GM21381 (cell line): ENCODE measurements around the gene DNAH9.

ENCODE experiments used
- ATAC-seq: cut with Tn5 transposase; IDR thresholded peaks from one replicate; pipeline ENCODE4 v1.9.1; 2021; ENCODE audit warnings: mild to moderate bottlenecking, moderate library complexity; ENCODE audit not compliant: unreplicated experiment

Gene DNAH9

DNA sequence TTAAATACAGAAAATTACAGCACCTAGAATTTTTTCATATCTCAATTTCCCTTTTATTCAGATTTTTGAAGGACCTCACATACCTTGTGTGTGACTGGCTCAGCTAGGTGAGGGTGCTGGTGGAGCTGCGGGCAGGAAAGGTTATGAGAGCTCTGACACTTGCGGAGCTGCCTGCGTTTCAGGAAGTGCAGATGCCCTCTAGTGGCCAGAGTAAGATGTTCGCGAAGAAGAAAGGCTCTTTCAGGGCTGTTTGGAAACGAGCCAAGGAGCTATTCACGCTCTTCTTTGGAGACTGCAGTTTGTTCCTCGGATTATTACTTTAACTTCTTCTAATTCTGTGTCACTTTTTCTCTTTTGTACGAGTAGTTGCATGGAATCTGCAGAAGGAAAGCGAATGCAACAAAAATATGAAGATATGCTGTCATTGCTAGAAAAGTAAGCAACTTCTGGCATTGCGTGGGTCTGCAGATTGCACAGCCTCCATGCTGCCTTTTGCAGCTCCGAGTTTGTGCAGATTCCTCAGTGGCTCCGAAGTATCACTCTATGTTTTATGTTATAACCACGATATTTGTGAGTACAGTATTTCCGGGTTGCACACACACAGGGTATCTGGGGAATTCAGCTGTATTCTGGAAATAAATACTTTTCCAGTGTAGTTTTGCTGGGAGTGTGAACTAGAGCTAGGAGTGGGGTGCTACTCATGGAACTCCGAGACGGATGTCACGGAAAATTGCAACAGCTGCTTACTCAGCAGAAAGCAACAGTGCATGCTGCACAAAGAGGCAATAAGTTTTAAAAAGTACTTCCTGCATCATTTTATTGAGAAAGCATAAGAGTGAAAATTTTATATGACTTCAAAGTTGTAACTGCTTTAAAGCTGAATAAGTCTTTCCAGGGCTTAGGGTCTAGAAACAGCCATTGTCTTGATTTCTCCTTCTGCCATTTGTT lies 46.3 kb downstream of the DNAH9 start:
- no peak for ATAC-seq

- no peak for ATAC-seq
Measured at GRCh38 chr17:11645426-11645825, 47.2 kb downstream of the DNAH9 start.

- no peak for ATAC-seq
Measured at GRCh38 chr17:11651089-11651488, 52.8 kb downstream of the DNAH9 start.

DNA sequence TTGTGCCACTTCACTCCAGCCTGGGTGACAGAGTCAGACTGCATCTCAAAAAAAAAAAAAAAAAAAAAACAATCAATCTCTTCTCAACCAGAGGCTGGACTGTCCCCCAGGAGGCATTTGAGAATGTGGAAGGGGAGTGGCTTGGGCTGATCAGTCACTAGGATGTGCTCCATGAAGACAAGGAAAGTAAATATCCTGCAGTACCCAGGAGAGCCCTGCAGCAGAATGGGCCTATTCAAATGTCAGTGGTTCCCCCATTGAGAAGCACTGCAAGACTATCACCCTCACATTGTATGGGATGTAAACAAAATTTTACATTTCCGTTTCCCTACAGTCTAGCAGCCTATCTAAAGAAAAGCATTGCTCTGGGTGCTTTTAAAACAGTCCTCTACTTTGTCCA lies 70.3 kb downstream of the DNAH9 start:
- ATAC-seq = no peak

- no peak for ATAC-seq
Measured at GRCh38 chr17:11671126-11671525, 72.9 kb downstream of the DNAH9 start.

GRCh38 chr17:11682646-11683045 lies 84.4 kb downstream of the DNAH9 start:
- no peak for ATAC-seq

- ATAC-seq = no peak
Measured at GRCh38 chr17:11690681-11691080, 92.4 kb downstream of the DNAH9 start.

GRCh38 chr17:11692688-11693087 lies 94.4 kb downstream of the DNAH9 start:
- ATAC-seq = no peak

- ATAC-seq = no peak
Measured at GRCh38 chr17:11693284-11693683, 95.0 kb downstream of the DNAH9 start.

GRCh38 chr17:11700668-11701067 lies 102.4 kb downstream of the DNAH9 start:
- no peak for ATAC-seq

DNA sequence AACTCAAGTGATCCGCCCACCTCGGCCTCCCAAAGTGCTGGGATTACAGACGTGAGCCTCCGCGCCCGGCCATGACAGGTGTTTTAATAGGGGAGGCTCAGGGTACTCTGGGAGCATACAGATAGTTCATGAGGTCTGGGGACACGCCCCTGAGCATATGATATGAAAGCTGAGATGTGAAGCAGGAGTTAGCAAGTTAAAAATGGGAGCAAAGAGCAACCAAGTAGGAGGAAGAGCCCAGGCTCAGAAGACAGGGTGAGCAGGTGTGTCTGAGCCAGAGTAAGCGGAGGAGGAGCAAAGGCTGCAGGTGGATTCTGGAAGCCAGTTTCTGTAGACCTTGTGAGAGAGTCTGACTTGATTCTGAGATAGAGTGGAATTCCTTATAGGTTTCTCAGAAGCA lies 103.6 kb downstream of the DNAH9 start:
- ATAC-seq = no peak

GRCh38 chr17:11704041-11704440 lies 105.8 kb downstream of the DNAH9 start:
- no peak for ATAC-seq

DNA sequence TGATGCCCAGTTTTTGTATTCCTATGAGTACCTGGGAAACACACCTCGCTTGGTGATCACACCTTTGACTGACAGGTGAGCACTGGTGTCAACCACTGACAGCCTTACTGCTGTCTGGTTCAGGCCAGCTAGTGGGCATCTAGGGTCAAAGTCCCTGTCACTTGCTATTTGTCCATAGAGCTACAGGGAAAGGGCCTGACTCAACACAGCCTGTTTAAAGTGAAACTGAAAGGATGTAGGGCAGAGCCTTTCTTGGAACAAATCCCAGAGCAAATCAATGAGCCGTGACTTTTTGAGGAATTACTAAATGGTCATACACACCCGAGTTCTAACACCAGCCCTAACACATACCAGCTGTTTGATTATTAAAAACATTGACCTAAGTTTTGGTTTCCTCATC lies 106.8 kb downstream of the DNAH9 start:
- no peak for ATAC-seq

GRCh38 chr17:11707586-11707985 lies 109.3 kb downstream of the DNAH9 start:
- no peak for ATAC-seq

GRCh38 chr17:11712456-11712855 lies 114.2 kb downstream of the DNAH9 start:
- ATAC-seq = no peak

- no peak for ATAC-seq
Measured at GRCh38 chr17:11719203-11719602, 120.9 kb downstream of the DNAH9 start.

DNA sequence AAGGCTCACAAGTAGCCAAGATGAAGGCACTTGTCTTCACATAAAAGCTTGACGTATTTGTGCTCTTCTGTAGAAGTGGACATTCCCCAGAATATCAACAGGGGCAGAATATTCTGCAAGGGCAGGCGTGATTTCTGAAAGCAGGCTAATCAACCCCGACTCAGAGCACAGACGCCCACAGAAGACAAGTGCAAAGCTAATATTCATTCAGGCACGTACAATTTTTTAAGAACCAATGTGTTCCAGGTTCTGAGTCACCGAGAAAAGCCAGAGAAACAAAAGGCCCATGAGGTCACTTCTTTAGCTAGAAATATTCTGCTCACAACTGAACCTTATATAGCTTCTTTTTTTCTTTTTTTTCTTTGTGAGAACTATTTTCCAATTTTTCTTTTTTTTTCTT lies 121.6 kb downstream of the DNAH9 start:
- ATAC-seq = no peak

DNA sequence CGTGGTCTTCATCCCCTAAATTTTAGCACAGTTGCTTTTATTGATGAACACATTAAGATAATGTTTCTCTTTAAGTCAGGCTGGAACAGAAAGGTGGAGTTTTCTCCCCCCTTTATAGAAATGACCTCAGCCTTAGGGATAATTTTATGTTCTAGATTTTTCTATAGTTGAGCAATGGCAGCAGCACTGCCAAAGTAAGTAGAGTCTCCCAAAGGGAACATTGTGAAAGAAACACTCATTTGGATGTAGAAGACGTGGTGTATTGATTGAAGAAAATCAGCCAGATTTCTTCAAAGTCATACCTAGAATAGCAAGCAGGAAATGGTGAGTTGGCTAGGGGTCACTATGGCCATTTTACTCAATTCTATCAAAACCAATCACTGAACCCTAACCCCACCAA lies 122.5 kb downstream of the DNAH9 start:
- no peak for ATAC-seq

GRCh38 chr17:11730747-11731146 lies 132.5 kb downstream of the DNAH9 start:
- ATAC-seq = no peak

DNA sequence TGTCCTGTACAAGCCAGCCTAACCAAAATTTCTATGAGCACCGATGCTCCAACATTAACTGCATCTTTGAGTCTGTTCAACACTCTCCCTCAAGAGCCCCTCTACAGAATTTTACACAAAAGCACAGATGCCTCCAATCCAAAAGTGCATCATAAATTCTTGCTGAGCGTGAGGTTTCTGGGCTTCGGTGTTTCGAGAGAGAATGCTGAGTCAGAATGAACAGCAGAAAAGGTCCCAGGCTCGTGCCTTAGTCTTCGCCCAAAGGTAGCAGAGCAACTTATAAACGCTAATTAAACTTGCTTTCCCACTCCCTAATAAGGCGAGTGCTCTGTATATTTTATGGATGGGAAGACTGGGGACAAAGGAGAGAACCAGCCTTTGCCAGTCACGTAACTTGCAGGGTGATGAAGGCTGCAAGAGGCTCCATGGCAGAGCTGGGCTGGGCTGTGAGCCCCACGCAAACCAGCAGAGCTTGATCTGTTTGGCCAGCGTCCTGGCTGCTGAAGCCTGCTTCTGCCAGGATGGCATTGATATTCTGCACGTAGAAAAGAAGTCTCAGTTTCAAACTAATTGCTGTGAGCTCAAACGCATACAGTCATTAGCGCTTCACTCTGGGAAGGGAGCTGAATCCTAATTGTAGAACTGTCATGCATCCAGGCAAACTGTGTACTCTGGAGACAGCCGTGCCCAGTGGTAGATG lies 138.5 kb downstream of the DNAH9 start:
- ATAC-seq = no peak

GRCh38 chr17:11737313-11737679 lies 139.0 kb downstream of the DNAH9 start:
- no peak for ATAC-seq

GRCh38 chr17:11738151-11738550 lies 139.9 kb downstream of the DNAH9 start:
- no peak for ATAC-seq
